H1 (cell line): Measurements from ENCODE around the gene CFAP221. TPM values are rescaled to one million over a fixed set of nuclear protein-coding genes. Genes with fewer than 3 reads are reported as not detected.

Source experiments
- CTCF ChIA-PET: fragments of 300-600 bp; sonication (Branson Sonifier 250); formaldehyde crosslinking; loops from one replicate; lab custom pipeline; 2021; ENCODE audit not compliant: partially characterized antibody; lab: Charles Lee
- POLR2A ChIA-PET: fragments of 300-600 bp; sonication (Branson Sonifier 250); formaldehyde crosslinking; loops from one replicate; lab custom pipeline; 2021; ENCODE audit warnings: inconsistent platforms; ENCODE audit not compliant: partially characterized antibody; lab: Charles Lee
- DNase-seq, 2 experiments: peaks; one replicate each; pipeline versions ENCODE4 v3.0.0 to v3.0.0-alpha.2; 2010 to 2022; ENCODE audit warnings: low spot score in 2 of 2, low read depth in 1 of 2, mixed read lengths in 1 of 2
- FAIRE-seq: peaks from 2 replicates; lab custom pipeline; 2011; peaks lifted over from hg19 to GRCh38; lab: Jason Lieb, UNC
- H2AFZ ChIP-seq: 2 replicates; pipeline ENCODE4 v1.8.1; 2012; ENCODE audit warnings: low read length, inconsistent platforms
- H2AK5ac ChIP-seq: 2 replicates; pipeline ENCODE4 v1.6.1; 2013; ENCODE audit warnings: low read depth, low read length
- H2BK120ac ChIP-seq: replicated peaks from 2 replicates; pipeline ENCODE3; 2013; ENCODE audit warnings: low read depth, low read length, inconsistent platforms
- H2BK12ac ChIP-seq: 2 replicates; pipeline ENCODE4 v1.6.1; 2013; ENCODE audit warnings: low read depth, low read length
- H2BK15ac ChIP-seq: 2 replicates; pipeline ENCODE4 v1.6.1; 2013; ENCODE audit warnings: low read length
- H2BK20ac ChIP-seq: 2 replicates; pipeline ENCODE4 v1.6.1; 2013; ENCODE audit warnings: low read length
- H2BK5ac ChIP-seq: 2 replicates; pipeline ENCODE4 v1.6.1; 2013; ENCODE audit warnings: low read depth, low read length
- H3K14ac ChIP-seq: 2 replicates; pipeline ENCODE4 v1.6.1; 2013; ENCODE audit warnings: inconsistent platforms; ENCODE audit not compliant: insufficient read length
- H3K18ac ChIP-seq: 2 replicates; pipeline ENCODE4 v1.6.1; 2013; ENCODE audit warnings: low read length; ENCODE audit errors: extremely low read depth
- H3K23ac ChIP-seq: 2 replicates; pipeline ENCODE4 v1.6.1; 2013; ENCODE audit warnings: inconsistent platforms; ENCODE audit not compliant: insufficient read length
- H3K23me2 ChIP-seq: 2 replicates; pipeline ENCODE4 v1.6.1; 2013; ENCODE audit warnings: low read depth, low read length
- H3K27ac ChIP-seq: 2 replicates; pipeline ENCODE4 v1.6.1; 2011; ENCODE audit warnings: low read depth, low read length, inconsistent platforms
- H3K27me3 ChIP-seq, 4 experiments: replicated peaks in 1 of 4; 1 replicate in 1 of 4; 2 replicates in 3 of 4; pipeline versions ENCODE4 v1.6.1 to v1.8.1; 2011 to 2013; ENCODE audit warnings: low read length in 3 of 4, mild to moderate bottlenecking in 3 of 4, inconsistent platforms in 2 of 4, mixed read lengths in 2 of 4, moderate library complexity in 1 of 4; ENCODE audit not compliant: control insufficient read depth in 3 of 4, insufficient read depth in 3 of 4; ENCODE audit errors: extremely low read depth in 1 of 4
- H3K36me3 ChIP-seq, 4 experiments: 2 replicates each; pipeline versions ENCODE4 v1.6.1 to v1.8.1; 2011 to 2013; ENCODE audit warnings: mild to moderate bottlenecking in 4 of 4, low read length in 3 of 4, moderate library complexity in 2 of 4, control low read depth in 1 of 4, inconsistent platforms in 1 of 4; ENCODE audit not compliant: insufficient read depth in 4 of 4, control insufficient read depth in 2 of 4
- H3K4ac ChIP-seq: replicated peaks from 2 replicates; pipeline ENCODE3; 2013; ENCODE audit warnings: low read length, low read depth, mixed read lengths, inconsistent platforms; ENCODE audit not compliant: insufficient read length
- H3K4me1 ChIP-seq, 4 experiments: replicated peaks in 1 of 4; 1 replicate in 1 of 4; 2 replicates in 3 of 4; pipeline versions ENCODE4 v1.6.1 to v1.8.1; 2011 to 2013; ENCODE audit warnings: low read length in 3 of 4, inconsistent platforms in 2 of 4, mixed read lengths in 1 of 4; ENCODE audit not compliant: insufficient read depth in 4 of 4, control insufficient read depth in 3 of 4
- H3K4me2 ChIP-seq, 2 experiments: 2 replicates each; pipeline versions ENCODE4 v1.6.1 to v1.8.1; 2011 to 2013; ENCODE audit warnings: low read depth in 2 of 2, low read length in 2 of 2, control low read depth in 1 of 2, inconsistent platforms in 1 of 2, mild to moderate bottlenecking in 1 of 2; ENCODE audit not compliant: insufficient read depth in 1 of 2
- H3K4me3 ChIP-seq, 4 experiments: fragments of 200-600, 300-600 bp in 1 of 4; sonication (generic), shearing (Covaris generic), sonication (Bioruptor Twin) in 1 of 4; 2 replicates each; pipeline versions ENCODE4 v1.5.1 to v1.8.1; 2011 to 2016; ENCODE audit warnings: low read length in 4 of 4, low read depth in 3 of 4, control low read depth in 2 of 4, inconsistent platforms in 2 of 4, mild to moderate bottlenecking in 2 of 4, mixed read lengths in 1 of 4, moderate library complexity in 1 of 4; ENCODE audit not compliant: insufficient read depth in 2 of 4; ENCODE audit errors: extremely low read depth in 1 of 4
- H3K56ac ChIP-seq: replicated peaks from 2 replicates; pipeline ENCODE3; 2013; ENCODE audit warnings: low read depth, mild to moderate bottlenecking, mixed read lengths, low read length, inconsistent platforms; ENCODE audit not compliant: insufficient read length
- H3K79me1 ChIP-seq: 2 replicates; pipeline ENCODE4 v1.6.1; 2013; ENCODE audit warnings: low read depth, low read length, control low read depth
- H3K79me2 ChIP-seq, 2 experiments: 2 replicates each; pipeline versions ENCODE4 v1.6.1 to v1.8.1; 2012 to 2013; ENCODE audit warnings: low read length in 2 of 2, mild to moderate bottlenecking in 2 of 2, inconsistent platforms in 1 of 2; ENCODE audit not compliant: insufficient read depth in 2 of 2, control insufficient read depth in 1 of 2
- H3K9ac ChIP-seq, 4 experiments: replicated peaks in 1 of 4; 1 replicate in 1 of 4; 2 replicates in 3 of 4; pipeline versions ENCODE4 v1.6.1 to v1.8.1; 2011 to 2013; ENCODE audit warnings: low read depth in 3 of 4, low read length in 3 of 4, control low read depth in 2 of 4, mild to moderate bottlenecking in 2 of 4, moderate library complexity in 2 of 4, inconsistent platforms in 1 of 4; ENCODE audit errors: extremely low read depth in 1 of 4
- H3K9me3 ChIP-seq, 2 experiments: 2 replicates each; pipeline versions ENCODE4 v1.6.1 to v1.8.1; 2012 to 2013; ENCODE audit warnings: mild to moderate bottlenecking in 2 of 2, moderate library complexity in 2 of 2, control low read depth in 1 of 2, inconsistent platforms in 1 of 2, low read depth in 1 of 2, low read length in 1 of 2, mixed read lengths in 1 of 2; ENCODE audit not compliant: insufficient read depth in 2 of 2
- H4K20me1 ChIP-seq, 2 experiments: replicated peaks in 1 of 2; 2 replicates each; pipeline versions ENCODE3 to v1.8.1; 2011 to 2013; ENCODE audit warnings: inconsistent platforms in 2 of 2, low read length in 2 of 2, mild to moderate bottlenecking in 1 of 2; ENCODE audit not compliant: insufficient read depth in 2 of 2, control insufficient read depth in 1 of 2
- H4K5ac ChIP-seq: 2 replicates; pipeline ENCODE4 v1.6.1; 2013; ENCODE audit warnings: low read length, low read depth, mixed read lengths, inconsistent platforms; ENCODE audit not compliant: insufficient read length
- H4K8ac ChIP-seq: 2 replicates; pipeline ENCODE4 v1.8.0; 2013; ENCODE audit warnings: mild to moderate bottlenecking, moderate library complexity, low read length, inconsistent platforms; ENCODE audit not compliant: insufficient read depth; ENCODE audit errors: extremely low read depth
- H4K91ac ChIP-seq: replicated peaks from 2 replicates; pipeline ENCODE3; 2013; ENCODE audit warnings: low read length, mixed read lengths, inconsistent platforms; ENCODE audit not compliant: insufficient read length
- ATF2 ChIP-seq: IDR thresholded peaks from 2 replicates; pipeline ENCODE4 v1.6.1; 2012; ENCODE audit warnings: low read length, inconsistent platforms
- CEBPB ChIP-seq: IDR thresholded peaks from 2 replicates; pipeline ENCODE4 v1.6.1; 2012; ENCODE audit warnings: low read depth, low read length
- EP300 ChIP-seq, 2 experiments: IDR thresholded peaks; 1 replicate in 1 of 2; 2 replicates in 1 of 2; pipeline ENCODE4 v1.6.1; 2011 to 2012; ENCODE audit warnings: low read depth in 2 of 2, low read length in 2 of 2, mild to moderate bottlenecking in 2 of 2, borderline replicate concordance in 1 of 2, inconsistent platforms in 1 of 2, moderate library complexity in 1 of 2
- EZH2 ChIP-seq: fragments of 200-600 bp; sonication (generic); IDR thresholded peaks from 2 replicates; pipeline ENCODE4 v1.7.1; 2012; ENCODE audit warnings: low read depth, mild to moderate bottlenecking, moderate library complexity, low read length, inconsistent platforms; ENCODE audit not compliant: severe bottlenecking
- GABPA ChIP-seq: IDR thresholded peaks from 2 replicates; pipeline ENCODE4 v1.6.1; 2011; ENCODE audit warnings: mild to moderate bottlenecking, low read length, moderate library complexity, borderline replicate concordance; ENCODE audit not compliant: insufficient read depth
- JUND ChIP-seq: IDR thresholded peaks from 2 replicates; pipeline ENCODE4 v1.6.1; 2011; ENCODE audit warnings: mild to moderate bottlenecking, improper control_type of control experiment, low read length
- KDM1A ChIP-seq: fragments of 200-600, 300-600 bp; sonication (generic); IDR thresholded peaks from 2 replicates; pipeline ENCODE4 v1.7.1; 2016; ENCODE audit warnings: mild to moderate bottlenecking, low read length, borderline replicate concordance
- MAFK ChIP-seq: IDR thresholded peaks from 2 replicates; pipeline ENCODE4 v1.6.1; 2012; ENCODE audit warnings: low read depth, mild to moderate bottlenecking, improper control_type of control experiment, low read length
- MAX ChIP-seq: IDR thresholded peaks from 2 replicates; pipeline ENCODE4 v1.6.1; 2012; ENCODE audit warnings: inconsistent platforms
- POLR2A ChIP-seq, 2 experiments: IDR thresholded peaks; 1 replicate in 1 of 2; 2 replicates in 1 of 2; pipeline ENCODE4 v1.6.1; 2011; ENCODE audit warnings: low read depth in 2 of 2, low read length in 2 of 2, mild to moderate bottlenecking in 2 of 2; ENCODE audit errors: control extremely low read depth in 1 of 2
- RNF2 ChIP-seq: fragments of 200-900, 300-1000 bp; sonication (generic); IDR thresholded peaks from 2 replicates; pipeline ENCODE4 v1.7.1; 2016; ENCODE audit warnings: borderline replicate concordance, low read depth, mild to moderate bottlenecking, antibody characterized with exemption, low read length; ENCODE audit not compliant: poor library complexity, severe bottlenecking; ENCODE audit errors: missing control alignments
- TAF1 ChIP-seq: IDR thresholded peaks from 2 replicates; pipeline ENCODE4 v1.6.1; 2011; ENCODE audit warnings: mild to moderate bottlenecking, low read depth, low read length
- YY1 ChIP-seq: IDR thresholded peaks from 2 replicates; pipeline ENCODE4 v1.6.1; 2011; ENCODE audit warnings: low read depth, mild to moderate bottlenecking, low read length
- WGBS, 2 experiments: shearing (Covaris generic) in 1 of 2; methylation state at CpG; one replicate each; pipeline versions ENCODE4 v1.1.6 to v1.1.7; 2013 to 2015; ENCODE audit warnings: low lambda C conversion rate in 2 of 2, mixed read lengths in 2 of 2, inconsistent platforms in 1 of 2, low coverage in 1 of 2, missing lambda C conversion rate in 1 of 2; ENCODE audit not compliant: insufficient replicate concordance in 2 of 2, insufficient coverage in 1 of 2, insufficient read length in 1 of 2; ENCODE audit errors: extremely low coverage in 1 of 2, missing lambda C conversion rate in 1 of 2; 5-methylcytosine and 5-hydroxymethylcytosine counted together
- polyA plus RNA-seq, 7 experiments: library from polyadenylated mRNA; depleted of rRNA in 3 of 7; stranded (reverse) in 5 of 7; unstranded in 2 of 7; fragments of >200 nt in 5 of 7; fragments of 200-250 nt in 2 of 7; gene quantifications; 1 replicate in 5 of 7; 2 replicates in 1 of 7; 4 replicates in 1 of 7; pipeline versions ENCODE4 v1.2.1 to v1.2.3, GENCODE V29; 2011 to 2013; ENCODE audit warnings: missing spikeins in 2 of 7, mixed read lengths in 2 of 7
- total RNA-seq: library from RNA; stranded (reverse); fragmentation: NEBNext Ultra II Directional; extraction: Animal tissue kit (Norgen Biotek cat#: 25700); gene quantifications from 2 replicates; pipeline ENCODE4 v1.2.1, GENCODE V29; 2021

The CFAP221 gene
- total and polyA plus RNA-seq, 2 of the 8 experiments (the other 6 are each of a cell fraction or from before 2014, with no cell fraction given): 0.14 to 0.71 TPM

GRCh38 chr2:119668546-119668945 is 124.3 kb downstream of the CFAP221 start:
- H3K27ac ChIP-seq: no peak overlapping the region
- no peaks in the 10 kb centered on the region for H3K23me2 ChIP-seq
- no peak overlapping the region for H2AK5ac ChIP-seq
- H3K18ac ChIP-seq: no peak overlapping the region
- no peaks in the 10 kb centered on the region for H4K20me1 ChIP-seq
- no peak overlapping the region for H2BK120ac ChIP-seq
- H3K23ac ChIP-seq: no peak overlapping the region
- WGBS, 2 experiments: 90% methylated on average over 2 of the region's 2 CpGs; no CpG with 5 or more reads in 1 of the 2 experiments
- no peak overlapping the region for H3K4me3 ChIP-seq
- H2BK15ac ChIP-seq: no peak overlapping the region
- no peaks in the 10 kb centered on the region for H3K27me3 ChIP-seq
- no peak overlapping the region for H3K14ac ChIP-seq
- H4K91ac ChIP-seq: no peak overlapping the region
- no peak overlapping the region for H2BK20ac ChIP-seq
- no peak overlapping the region for H3K9ac ChIP-seq
- no peaks in the 10 kb centered on the region for H3K79me2 ChIP-seq
- H3K36me3 ChIP-seq: no peaks in the 10 kb centered on the region
- H3K4ac ChIP-seq: no peak overlapping the region
- no peak overlapping the region for H2BK12ac ChIP-seq
- ChIA-PET CTCF (no interaction called here), POLR2A (no interaction called here)
- FAIRE-seq (no peak), DNase-seq (no peak)
- no peaks in the 10 kb centered on the region for H3K79me1 ChIP-seq
- H3K4me1 ChIP-seq: peaks cover 3 to 11% (median 10%) of the 10 kb centered on the region in 4 experiments; a peak in 6 of 7 replicates
- H2AFZ ChIP-seq: no peak overlapping the region
- no peak overlapping the region for H2BK5ac ChIP-seq
- no peak overlapping the region for H3K4me2 ChIP-seq
- no peak overlapping the region for H4K8ac ChIP-seq
- H4K5ac ChIP-seq: no peak overlapping the region
- H3K9me3 ChIP-seq: no peaks in the 10 kb centered on the region
- H3K56ac ChIP-seq: no peak overlapping the region
- TF ChIP-seq RNF2: no peak
- no peak for TF ChIP-seq ATF2
- TF ChIP-seq POLR2A (IDR thresholded peaks at IDR 0.05; ENCODE audit: control extremely low read depth in 1 of 2, low read depth in 2 of 2, low read length in 2 of 2): no peak
- TF ChIP-seq EZH2: no peak
- no peak for TF ChIP-seq YY1
- TF ChIP-seq KDM1A: no peak
- TF ChIP-seq MAFK: no peak
- no peak for TF ChIP-seq MAX
- no peak for TF ChIP-seq EP300 (IDR thresholded peaks at IDR 0.05; ENCODE audit: borderline replicate concordance in 1 of 2, low read depth in 2 of 2, low read length in 2 of 2)
- TF ChIP-seq TAF1: no peak
- TF ChIP-seq JUND: no peak
- no peak for TF ChIP-seq CEBPB
- TF ChIP-seq GABPA: no peak
